Ovary (tissue), 9 donors: Measurements from ENCODE around the gene SH2D7. TPM values are rescaled to one million over a fixed set of nuclear protein-coding genes. Genes with fewer than 3 reads are reported as not detected.
"Not testable (repeated sequence)": the region's sequence is repeated elsewhere in the genome, so short reads cannot be mapped to it uniquely, and the experiment has no call there.

ENCODE experiments used
- DNase-seq, 5 donors: peaks; one replicate each; pipeline ENCODE4 v3.0.0-alpha.2; 2019 to 2020
- H3K27ac ChIP-seq, 2 donors: fragments of 200-600 bp; one replicate each; pipeline versions ENCODE4 v1.5.1 to v1.8.0; 2019 to 2022
- H3K27me3 ChIP-seq: fragments of 200-600 bp; one replicate; pipeline ENCODE4 v1.8.0; 2022
- H3K36me3 ChIP-seq: fragments of 200-600 bp; sonication (generic); one replicate; pipeline ENCODE4 v1.5.1; 2019
- H3K4me1 ChIP-seq: one replicate; pipeline ENCODE4 v1.8.1; 2013; ENCODE audit warnings: mild to moderate bottlenecking, moderate library complexity; ENCODE audit not compliant: insufficient read depth
- H3K4me3 ChIP-seq: fragments of 200-600 bp; sonication (generic); one replicate; pipeline ENCODE4 v1.5.1; 2017
- H3K9me3 ChIP-seq, 2 donors: fragments of 200-600 bp in 1 of 2; sonication (generic) in 1 of 2; one replicate each; pipeline versions ENCODE4 v1.5.1 to v1.8.1; 2013 to 2019; ENCODE audit warnings: mild to moderate bottlenecking in 1 of 2, moderate library complexity in 1 of 2
- EP300 ChIP-seq: sonication (generic); formaldehyde crosslinking; IDR thresholded peaks from one replicate; pipeline ENCODE4 v1.6.1; 2017; ENCODE audit warnings: antibody characterized with exemption
- POLR2A ChIP-seq: fragments of 450-650 bp; IDR thresholded peaks from one replicate; pipeline ENCODE4 v1.6.1; 2017; ENCODE audit warnings: antibody characterized with exemption, mild to moderate bottlenecking, moderate library complexity
- WGBS, 3 donors: extraction: QIAGEN DNeasy Blood & Tissue Kit in 1 of 3; methylation state at CpG; one replicate each; pipeline versions ENCODE4 v1.1.5 to v1.1.7; 2013 to 2017; 5-methylcytosine and 5-hydroxymethylcytosine counted together
- intact Hi-C, 4 donors: fragments of 100-400 bp; cut with DNase I; formaldehyde crosslinking; loops; one replicate each; pipeline versions ENCODE4 v1.11.0 to v1.15.1; 2022 to 2023
- polyA plus RNA-seq, 2 donors: library from polyadenylated mRNA; stranded (reverse); fragments of 200-250 nt in 1 of 2; fragments of 350-450 nt in 1 of 2; fragmentation: Illumina TruSeq in 1 of 2; extraction: RNeasy Lipid Tissue Mini Kit (QIAGEN cat#74804) in 1 of 2; gene quantifications; one replicate each; pipeline ENCODE4 v1.2.3, GENCODE V29; 2013 to 2014
- total RNA-seq, 7 donors: library from RNA; depleted of rRNA in 2 of 7; stranded (reverse); fragments of >200 nt in 2 of 7; fragmentation: NEBNext Ultra II Directional in 3 of 7; extraction: Animal tissue kit (Norgen Biotek cat#: 25700) in 3 of 7; gene quantifications; one replicate each; pipeline versions ENCODE4 v1.1.0 to v1.2.4, GENCODE V29; 2016 to 2023
- TF ChIP-seq, protein P1 (sequence below), 3 donors: fragments of 450-650 bp in 2 of 3; fragments of 200-600 bp in 1 of 3; IDR thresholded peaks; one replicate each; pipeline versions ENCODE4 v1.5.1 to v1.8.0; 2016 to 2022; ENCODE audit warnings: antibody characterized with exemption in 3 of 3, mild to moderate bottlenecking in 1 of 3
- donor health status: DM: no; HTN: no; CAD: no; lungs with moderate emphysema.
- donor health status: DM: no; HTN: no; CAD: no.
- donor health status: Bipolar disorder and iron deficiency.
- donor health status: DM: yes; HTN: yes; CAD: no.
- donor health status: DM: no; HTN: no; CAD: no.
- donor health status: DM: yes; HTN: yes; CAD: no.

SH2D7 gene
- total and polyA plus RNA-seq, 9 donors: not detected

DNA sequence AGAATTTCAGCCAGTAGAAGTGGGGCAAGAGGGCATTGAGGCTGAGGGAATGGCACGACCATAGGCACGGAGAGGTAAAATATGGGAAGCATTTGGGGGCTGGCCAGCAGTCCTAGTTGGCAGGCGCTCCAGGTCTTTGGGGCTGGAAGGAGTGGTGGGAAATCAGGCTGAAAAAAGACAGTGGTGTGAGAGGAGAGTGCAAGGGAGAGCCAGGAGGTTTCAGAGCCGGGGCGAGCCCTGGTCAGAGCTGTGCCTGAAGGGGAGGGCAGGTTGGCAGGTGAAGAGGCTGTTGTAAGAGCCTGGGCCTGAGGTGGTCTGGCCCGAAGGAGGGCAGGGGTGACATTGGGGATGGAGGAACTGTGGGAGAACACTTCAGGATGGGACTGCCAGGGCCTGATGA lies 55.2 kb downstream of the SH2D7 start:
- Histone ChIP-seq H3K4me1 (no peaks in the 10 kb centered on the region), H3K9me3 (no peaks in the 10 kb centered on the region), H3K36me3 (no peaks in the 10 kb centered on the region), H3K27ac (no peak overlapping the region), H3K4me3 (no peak overlapping the region), H3K27me3 (no peaks in the 10 kb centered on the region)
- 86 to 89% (median 88%) methylated on average over 6 of the region's 6 CpGs for WGBS, 3 donors
- intact Hi-C loops: no loop called here
- TF ChIP-seq POLR2A (no peak), EP300 (no peak)
- TF ChIP-seq, protein P1, sequence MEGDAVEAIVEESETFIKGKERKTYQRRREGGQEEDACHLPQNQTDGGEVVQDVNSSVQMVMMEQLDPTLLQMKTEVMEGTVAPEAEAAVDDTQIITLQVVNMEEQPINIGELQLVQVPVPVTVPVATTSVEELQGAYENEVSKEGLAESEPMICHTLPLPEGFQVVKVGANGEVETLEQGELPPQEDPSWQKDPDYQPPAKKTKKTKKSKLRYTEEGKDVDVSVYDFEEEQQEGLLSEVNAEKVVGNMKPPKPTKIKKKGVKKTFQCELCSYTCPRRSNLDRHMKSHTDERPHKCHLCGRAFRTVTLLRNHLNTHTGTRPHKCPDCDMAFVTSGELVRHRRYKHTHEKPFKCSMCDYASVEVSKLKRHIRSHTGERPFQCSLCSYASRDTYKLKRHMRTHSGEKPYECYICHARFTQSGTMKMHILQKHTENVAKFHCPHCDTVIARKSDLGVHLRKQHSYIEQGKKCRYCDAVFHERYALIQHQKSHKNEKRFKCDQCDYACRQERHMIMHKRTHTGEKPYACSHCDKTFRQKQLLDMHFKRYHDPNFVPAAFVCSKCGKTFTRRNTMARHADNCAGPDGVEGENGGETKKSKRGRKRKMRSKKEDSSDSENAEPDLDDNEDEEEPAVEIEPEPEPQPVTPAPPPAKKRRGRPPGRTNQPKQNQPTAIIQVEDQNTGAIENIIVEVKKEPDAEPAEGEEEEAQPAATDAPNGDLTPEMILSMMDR (IDR thresholded peaks at IDR 0.05): no peak
- DNase-seq: no peak

DNA sequence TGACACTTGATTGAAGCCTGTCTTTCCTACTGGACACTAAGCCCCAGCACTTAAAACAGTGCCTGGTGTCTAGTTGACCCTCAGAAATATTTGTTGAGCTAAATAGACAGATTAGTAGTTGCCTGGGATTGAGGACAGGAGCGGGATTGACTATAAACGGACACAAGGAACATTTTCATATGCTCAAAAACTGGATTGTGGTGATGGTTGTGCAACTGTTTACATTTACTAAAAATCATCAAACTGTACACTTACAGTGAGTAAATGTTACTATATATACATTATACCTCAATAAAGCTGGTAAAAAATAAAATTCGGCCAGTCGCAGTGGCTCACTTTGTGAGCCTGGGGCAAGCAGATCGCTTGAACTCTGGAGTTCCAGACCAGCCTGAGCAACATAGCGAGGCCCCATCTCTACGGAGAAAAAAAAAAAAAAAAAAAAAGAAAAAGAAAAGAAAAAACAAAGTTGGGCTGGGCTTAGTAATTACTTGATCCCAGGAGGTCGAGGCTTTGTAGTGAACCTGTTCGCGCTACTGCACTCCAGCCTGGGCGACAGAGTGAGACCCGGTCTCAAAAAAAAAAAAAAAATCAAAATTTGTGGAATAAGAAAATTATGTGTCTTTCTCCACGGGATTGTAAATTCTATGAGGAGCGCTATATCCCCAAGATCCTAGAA lies 56.2 kb downstream of the SH2D7 start:
- H3K4me1 ChIP-seq: no peaks in the 10 kb centered on the region
- 10 to 17% (median 15%) methylated on average over 14 of the region's 14 CpGs for WGBS, 3 donors
- no peaks in the 10 kb centered on the region for H3K27me3 ChIP-seq
- H3K4me3 ChIP-seq: peak overlapping the region; percentile 59
- H3K36me3 ChIP-seq: no peaks in the 10 kb centered on the region
- TF ChIP-seq EP300 (no peak), POLR2A (no peak)
- TF ChIP-seq, protein P1 (IDR thresholded peaks at IDR 0.05): no peak
- no peak for DNase-seq
- no peak overlapping the region for H3K27ac ChIP-seq
- intact Hi-C loops: no loop called here
- H3K9me3 ChIP-seq: no peaks in the 10 kb centered on the region

DNA sequence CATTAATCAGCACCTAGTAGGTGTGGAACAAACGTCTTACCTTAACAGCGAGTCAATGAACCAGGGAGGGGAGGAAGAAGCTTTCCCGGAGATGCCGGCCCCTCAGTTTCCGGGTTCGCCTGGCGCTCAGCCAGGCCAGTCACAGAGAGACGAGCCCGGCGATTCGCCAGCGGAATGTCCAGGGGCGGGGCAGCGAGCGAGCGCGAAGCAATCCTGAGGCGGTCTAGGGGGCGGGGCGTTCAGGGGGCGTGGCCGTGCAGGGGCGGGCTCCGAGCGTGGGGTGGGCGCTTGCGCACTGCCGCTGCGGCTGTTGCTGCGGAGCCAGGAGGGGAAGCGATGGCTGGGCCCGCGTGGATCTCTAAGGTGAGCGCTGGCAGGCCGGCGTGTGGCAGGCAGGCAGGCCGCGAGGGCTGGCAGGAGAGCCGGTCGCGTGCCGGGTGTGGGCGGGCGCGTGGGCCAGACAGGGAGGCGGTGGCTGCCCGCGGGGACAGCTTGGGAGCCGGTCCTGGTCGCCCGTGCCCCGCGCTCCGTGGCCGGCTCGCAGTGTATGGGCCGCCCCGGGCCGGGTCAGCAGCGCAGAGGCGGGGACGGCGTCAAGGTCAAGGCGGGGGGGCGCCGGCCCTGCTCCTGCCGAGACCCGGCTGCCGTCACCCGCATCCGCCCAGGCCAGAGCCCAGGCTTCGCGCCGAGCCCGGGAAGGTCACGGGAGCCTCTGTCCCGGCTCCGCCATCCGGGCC lies 56.9 kb downstream of the SH2D7 start, which contains the start of gene IDH3A:
TSS of gene IDH3A (plus strand) at position 295 of the 737 bp plus-strand sequence. CDS start at position 337, 42 bp downstream.
- H3K36me3 ChIP-seq: no peaks in the 10 kb centered on the region
- H3K27me3 ChIP-seq: no peaks in the 10 kb centered on the region
- no peaks in the 10 kb centered on the region for H3K9me3 ChIP-seq
- no peaks in the 10 kb centered on the region for H3K4me1 ChIP-seq
- DNase-seq: peak; percentile 100
- intact Hi-C loops: no loop called here
- H3K4me3 ChIP-seq: peak within 1 kb of the TSS; percentile 59
- H3K27ac ChIP-seq: peak within 1 kb of the TSS; percentile 82 to 86
- peak; percentile 82 for TF ChIP-seq POLR2A
- TF ChIP-seq EP300: no peak
- TF ChIP-seq, protein P1 (IDR thresholded peaks at IDR 0.05): no peak
- 0% methylated on average over 27 to 79 of the region's 79 CpGs for WGBS, 3 donors

DNA sequence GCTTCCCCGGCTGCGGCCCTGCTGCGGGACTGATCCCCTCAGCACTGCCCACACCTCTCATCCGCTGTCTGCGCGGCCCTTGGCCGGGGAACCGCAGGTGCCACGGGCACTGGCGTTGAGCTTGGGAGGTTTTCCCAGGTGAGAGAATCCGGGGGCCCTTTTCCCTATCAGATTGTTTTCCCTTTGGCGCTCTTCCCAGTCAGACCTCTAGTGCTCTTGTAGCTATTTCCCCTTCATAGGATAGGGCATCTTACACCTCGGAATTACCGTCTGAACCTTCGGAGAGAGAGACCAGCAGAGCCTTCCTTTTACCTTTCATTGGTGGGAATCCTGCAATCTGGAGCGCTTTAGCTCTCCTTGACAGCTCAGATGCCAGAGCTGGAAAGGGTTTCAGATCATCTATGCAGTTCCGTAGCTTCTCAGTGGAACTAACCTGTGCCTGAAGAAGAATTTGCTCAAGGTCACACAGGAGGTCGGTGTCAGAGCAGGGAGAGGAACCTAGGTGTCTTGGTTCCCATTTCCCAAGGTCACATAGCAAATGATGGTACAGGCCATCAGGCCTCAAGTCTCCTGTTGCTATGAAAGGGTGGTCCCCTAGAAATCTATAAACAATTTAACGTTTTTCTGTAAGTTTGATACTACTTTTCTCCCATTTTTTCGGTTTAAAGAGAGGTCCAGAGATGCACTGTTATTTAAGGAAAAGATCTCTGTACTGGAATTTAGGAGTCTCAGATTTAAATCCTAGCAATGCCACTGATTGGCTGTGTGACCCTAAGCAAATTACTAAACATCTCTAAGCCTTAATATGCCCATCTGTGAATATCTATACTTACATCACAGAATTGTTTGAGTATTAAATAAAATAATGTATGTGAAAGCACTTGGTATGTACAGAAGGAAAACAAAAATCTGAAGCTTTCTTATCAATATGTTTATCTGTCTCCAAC lies 57.7 kb downstream of the SH2D7 start:
- intact Hi-C loops: no loop called here

DNA sequence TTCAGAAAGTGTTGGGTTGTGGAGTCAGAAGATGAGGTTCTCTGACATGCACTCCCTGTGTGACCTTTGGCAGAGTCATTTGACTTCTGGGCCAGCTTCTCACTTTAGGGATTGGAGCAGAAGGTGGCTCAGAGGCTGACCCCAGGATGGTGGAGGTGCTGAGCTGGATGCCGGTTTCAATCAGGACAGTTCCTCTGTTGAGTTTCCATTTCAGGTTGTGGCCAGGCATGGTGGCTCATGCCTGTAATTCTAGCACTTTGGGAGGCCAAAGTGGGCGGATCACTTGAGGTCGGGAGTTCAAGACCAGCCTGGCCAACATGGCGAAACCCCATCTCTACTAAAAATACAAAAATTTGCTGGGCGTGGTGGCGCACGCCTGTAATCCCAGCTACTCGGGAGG lies 58.7 kb downstream of the SH2D7 start:
- H3K4me1 ChIP-seq, intact Hi-C loops, H3K27ac ChIP-seq, DNase-seq, H3K9me3 ChIP-seq, H3K36me3 ChIP-seq, H3K4me3 ChIP-seq, H3K27me3 ChIP-seq: not testable (repeated sequence)
- 93 to 96% (median 95%) methylated on average over 8 of the region's 8 CpGs for WGBS, 3 donors

More for the DNA sequence above, 57.7 kb downstream of the SH2D7 start:
- peak overlapping the region; percentile 82 to 86 for H3K27ac ChIP-seq
- no peak for TF ChIP-seq EP300
- no peak for TF ChIP-seq POLR2A
- TF ChIP-seq, protein P1 (IDR thresholded peaks at IDR 0.05): no peak
- no peaks in the 10 kb centered on the region for H3K36me3 ChIP-seq
- H3K9me3 ChIP-seq: no peaks in the 10 kb centered on the region
- peak overlapping the region; percentile 59 for H3K4me3 ChIP-seq
- WGBS, 3 donors: 8 to 10% (median 8%) methylated on average over 20 of the region's 20 CpGs
- H3K27me3 ChIP-seq: no peaks in the 10 kb centered on the region
- H3K4me1 ChIP-seq: no peaks in the 10 kb centered on the region
- DNase-seq: no peak
